Large intestine (tissue), 3 donors: ENCODE data around the gene SLC1A1. TPM values are rescaled to one million over a fixed set of nuclear protein-coding genes. Genes with fewer than 3 reads are reported as not detected.

Experiments
- DNase-seq, 2 donors: peaks; one replicate each; pipeline versions ENCODE4 v3.0.0 to v3.0.0-alpha.2; 2013
- H3K27ac ChIP-seq: one replicate; pipeline ENCODE4 v1.5.1; 2013; ENCODE audit warnings: low read length
- H3K27me3 ChIP-seq: 2 replicates; pipeline ENCODE4 v1.6.1; 2013; ENCODE audit warnings: low read length; ENCODE audit not compliant: control insufficient read depth, insufficient read depth
- H3K36me3 ChIP-seq: 2 replicates; pipeline ENCODE4 v1.6.1; 2013; ENCODE audit warnings: low read length; ENCODE audit not compliant: control insufficient read depth, insufficient read depth
- H3K4me1 ChIP-seq: one replicate; pipeline ENCODE4 v1.6.1; 2013; ENCODE audit warnings: low read length; ENCODE audit not compliant: control insufficient read depth, insufficient read depth
- H3K4me3 ChIP-seq: one replicate; pipeline ENCODE4 v1.5.1; 2013; ENCODE audit warnings: low read length
- H3K9me3 ChIP-seq: one replicate; pipeline ENCODE4 v1.6.1; 2013; ENCODE audit warnings: mild to moderate bottlenecking, low read depth, low read length, moderate library complexity; ENCODE audit not compliant: control insufficient read depth
- WGBS: methylation state at CpG from one replicate; pipeline ENCODE4 v1.1.5; 2013; ENCODE audit warnings: low lambda C conversion rate; ENCODE audit not compliant: insufficient coverage; 5-methylcytosine and 5-hydroxymethylcytosine counted together
- polyA plus RNA-seq: library from polyadenylated mRNA; unstranded; fragments of 120-200 nt; gene quantifications from one replicate; pipeline ENCODE4 v1.2.1, GENCODE V29; 2013

The SLC1A1 gene
- polyA plus RNA-seq, 1 donor = 42.5 TPM

- Histone ChIP-seq H3K36me3 (no peaks in the 10 kb centered on the region), H3K4me1 (peaks cover 9% of the 10 kb centered on the region), H3K9me3 (no peaks in the 10 kb centered on the region), H3K27ac (peak overlapping the region; percentile 77), H3K4me3 (peak overlapping the region; percentile 61), H3K27me3 (no peaks in the 10 kb centered on the region)
- no peak for DNase-seq
- WGBS = no CpG with 5 or more reads among the region's 8 CpGs
Observed at GRCh38 chr9:4489562-4489918, 728 bp upstream of the SLC1A1 start.

GRCh38 chr9:4490705-4491625 is 697 bp downstream of the SLC1A1 start:
- no peaks in the 10 kb centered on the region for H3K9me3 ChIP-seq
- WGBS = 11% methylated on average over 3 of the region's 52 CpGs
- H3K27ac ChIP-seq = peak overlapping the region; percentile 72
- peak overlapping the region; percentile 61 for H3K4me3 ChIP-seq
- DNase-seq = peak in 1 of 2 donors; percentile 48
- no peaks in the 10 kb centered on the region for H3K36me3 ChIP-seq
- H3K4me1 ChIP-seq = peaks cover 20% of the 10 kb centered on the region
- H3K27me3 ChIP-seq = no peaks in the 10 kb centered on the region

- no CpG with 5 or more reads among the region's 7 CpGs for WGBS
- Histone ChIP-seq H3K27ac (peak overlapping the region; percentile 72), H3K27me3 (no peaks in the 10 kb centered on the region), H3K4me1 (peaks cover 24% of the 10 kb centered on the region), H3K4me3 (peak overlapping the region; percentile 61), H3K9me3 (no peaks in the 10 kb centered on the region), H3K36me3 (no peaks in the 10 kb centered on the region)
- peak; percentile 65 to 80 for DNase-seq
Observed at GRCh38 chr9:4491626-4491975, 1.3 kb downstream of the SLC1A1 start.

GRCh38 chr9:4494332-4494731 is 4.1 kb downstream of the SLC1A1 start:
- Histone ChIP-seq H3K27me3 (no peaks in the 10 kb centered on the region), H3K4me1 (peaks cover 36% of the 10 kb centered on the region), H3K9me3 (no peaks in the 10 kb centered on the region), H3K4me3 (no peak overlapping the region), H3K36me3 (no peaks in the 10 kb centered on the region), H3K27ac (no peak overlapping the region)
- WGBS = 100% methylated on average over 1 of the region's 2 CpGs
- no peak for DNase-seq

- Histone ChIP-seq H3K36me3 (no peaks in the 10 kb centered on the region), H3K4me3 (no peak overlapping the region), H3K27me3 (no peaks in the 10 kb centered on the region), H3K4me1 (peaks cover 36% of the 10 kb centered on the region), H3K27ac (no peak overlapping the region), H3K9me3 (no peaks in the 10 kb centered on the region)
- DNase-seq = no peak
- WGBS = no CpG with 5 or more reads among the region's 7 CpGs
Observed at GRCh38 chr9:4494806-4495205, 4.5 kb downstream of the SLC1A1 start.

- Histone ChIP-seq H3K27ac (peak overlapping the region; percentile 92), H3K4me3 (no peak overlapping the region), H3K4me1 (peaks cover 43% of the 10 kb centered on the region), H3K36me3 (no peaks in the 10 kb centered on the region), H3K9me3 (no peaks in the 10 kb centered on the region), H3K27me3 (no peaks in the 10 kb centered on the region)
- peak in 1 of 2 donors; percentile 73 for DNase-seq
- 87% methylated on average over 3 of the region's 4 CpGs for WGBS
Observed at GRCh38 chr9:4495537-4495936, 5.3 kb downstream of the SLC1A1 start.

GRCh38 chr9:4496497-4496896 is 6.2 kb downstream of the SLC1A1 start:
- no peaks in the 10 kb centered on the region for H3K27me3 ChIP-seq
- H3K36me3 ChIP-seq = no peaks in the 10 kb centered on the region
- peak overlapping the region; percentile 92 for H3K27ac ChIP-seq
- no CpG with 5 or more reads among the region's 2 CpGs for WGBS
- H3K4me3 ChIP-seq = no peak overlapping the region
- no peaks in the 10 kb centered on the region for H3K9me3 ChIP-seq
- DNase-seq = no peak
- H3K4me1 ChIP-seq = peaks cover 46% of the 10 kb centered on the region

- no peak for DNase-seq
- WGBS = no CpG with 5 or more reads among the region's 1 CpG
- Histone ChIP-seq H3K4me1 (peaks cover 43% of the 10 kb centered on the region), H3K9me3 (no peaks in the 10 kb centered on the region), H3K36me3 (no peaks in the 10 kb centered on the region), H3K4me3 (no peak overlapping the region), H3K27ac (peak overlapping the region; percentile 92), H3K27me3 (no peaks in the 10 kb centered on the region)
Observed at GRCh38 chr9:4497395-4497794, 7.1 kb downstream of the SLC1A1 start.

GRCh38 chr9:4497855-4498254 is 7.6 kb downstream of the SLC1A1 start:
- Histone ChIP-seq H3K9me3 (no peaks in the 10 kb centered on the region), H3K27me3 (no peaks in the 10 kb centered on the region), H3K36me3 (no peaks in the 10 kb centered on the region), H3K27ac (peak overlapping the region; percentile 92), H3K4me1 (peaks cover 41% of the 10 kb centered on the region), H3K4me3 (no peak overlapping the region)
- WGBS = no CpG with 5 or more reads among the region's 1 CpG
- peak; percentile 83 to 93 for DNase-seq

GRCh38 chr9:4499917-4500316 is 9.6 kb downstream of the SLC1A1 start:
- DNase-seq = no peak
- Histone ChIP-seq H3K4me1 (peaks cover 42% of the 10 kb centered on the region), H3K36me3 (no peaks in the 10 kb centered on the region), H3K27me3 (no peaks in the 10 kb centered on the region), H3K4me3 (no peak overlapping the region), H3K9me3 (no peaks in the 10 kb centered on the region), H3K27ac (peak overlapping the region; percentile 94)
- whole genome bisulfite sequencing = no CpG with 5 or more reads among the region's 7 CpGs

- Histone ChIP-seq H3K4me1 (peaks cover 32% of the 10 kb centered on the region), H3K9me3 (no peaks in the 10 kb centered on the region), H3K4me3 (no peak overlapping the region), H3K27ac (peak overlapping the region; percentile 94), H3K27me3 (no peaks in the 10 kb centered on the region), H3K36me3 (no peaks in the 10 kb centered on the region)
- WGBS = no CpG with 5 or more reads among the region's 5 CpGs
- DNase-seq = peak; percentile 65 to 79
Observed at GRCh38 chr9:4501147-4501507, 10.9 kb downstream of the SLC1A1 start.
